Fibroblast of villous mesenchyme (primary cell): Measurements from ENCODE around the gene ARHGEF4. TPM values are rescaled to one million over a fixed set of nuclear protein-coding genes. Genes with fewer than 3 reads are reported as not detected.

Experiments
- DNase-seq: peaks from one replicate; pipeline ENCODE4 v3.0.0-alpha.2; 2010; ENCODE audit warnings: low read depth
- H3K4me3 ChIP-seq: 2 replicates; pipeline ENCODE4 v1.5.1; 2011; ENCODE audit warnings: low read depth, mild to moderate bottlenecking, low read length
- CTCF ChIP-seq: IDR thresholded peaks from 2 replicates; pipeline ENCODE4 v1.5.1; 2012; ENCODE audit warnings: low read depth, mild to moderate bottlenecking, low read length; ENCODE audit not compliant: insufficient read depth
- total RNA-seq: library from RNA; depleted of rRNA; stranded (reverse); fragments of >200 nt; gene quantifications from 2 replicates; pipeline ENCODE4 v1.2.3, GENCODE V29; 2012

Gene ARHGEF4
- total RNA-seq, 1 donor = 0.86 TPM

DNA sequence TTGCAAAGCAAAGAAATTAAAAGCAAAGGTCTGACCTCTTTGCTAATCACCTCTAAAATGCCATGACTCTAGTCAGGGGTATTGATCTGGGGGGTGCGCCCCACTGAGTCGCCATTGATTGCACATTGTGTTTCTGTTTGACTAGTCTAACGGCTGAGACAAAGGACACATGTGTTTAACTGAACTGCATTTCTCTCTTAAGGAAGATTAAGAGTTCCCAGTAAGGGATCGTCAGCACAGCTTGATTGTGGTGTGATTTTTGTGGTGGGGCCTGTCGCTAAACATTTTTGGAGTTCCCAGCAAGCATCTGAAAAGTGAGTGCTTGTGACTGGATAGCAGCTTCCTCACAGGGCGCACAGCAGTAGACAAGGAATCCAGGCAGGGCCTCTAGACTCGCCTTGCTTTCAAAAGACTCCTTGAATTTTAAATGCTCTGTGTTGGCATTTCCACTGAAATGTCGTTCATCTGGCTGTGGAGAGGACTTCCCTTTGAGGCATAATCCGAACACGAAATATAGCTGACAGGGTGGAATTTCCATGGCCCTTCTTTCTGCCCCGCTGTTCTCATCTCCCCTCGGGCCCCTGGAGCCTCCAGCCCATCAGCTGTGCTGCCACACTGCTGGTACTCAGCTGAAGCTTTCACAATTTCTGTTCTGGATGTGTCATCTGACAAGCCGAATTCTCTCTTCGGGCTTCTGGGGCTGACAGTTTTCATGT, 130.2 kb downstream of the ARHGEF4 start:
- H3K4me3 ChIP-seq = no peak overlapping the region
- DNase-seq = no peak
- TF ChIP-seq CTCF = no peak

DNA sequence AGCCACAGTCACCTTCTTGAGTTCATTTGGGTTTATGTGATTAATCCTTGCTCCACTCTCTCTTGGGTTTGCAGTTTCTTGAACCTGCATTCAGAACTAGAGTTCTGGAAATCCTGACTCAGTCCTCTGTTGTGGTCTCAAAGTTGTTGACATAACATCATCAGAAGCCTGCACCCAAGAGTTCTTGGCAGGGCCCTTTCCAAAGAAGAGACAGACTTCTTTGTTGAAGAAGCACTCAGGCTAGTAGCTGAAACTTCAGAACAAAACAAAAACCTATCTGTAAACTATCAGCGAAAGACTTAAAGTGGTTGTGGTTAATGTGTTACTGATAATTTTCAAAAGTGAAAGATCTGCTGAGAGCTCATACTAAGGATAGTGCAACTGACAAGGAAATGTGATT, 135.7 kb downstream of the ARHGEF4 start:
- no peak for DNase-seq
- H3K4me3 ChIP-seq = no peak overlapping the region

DNA sequence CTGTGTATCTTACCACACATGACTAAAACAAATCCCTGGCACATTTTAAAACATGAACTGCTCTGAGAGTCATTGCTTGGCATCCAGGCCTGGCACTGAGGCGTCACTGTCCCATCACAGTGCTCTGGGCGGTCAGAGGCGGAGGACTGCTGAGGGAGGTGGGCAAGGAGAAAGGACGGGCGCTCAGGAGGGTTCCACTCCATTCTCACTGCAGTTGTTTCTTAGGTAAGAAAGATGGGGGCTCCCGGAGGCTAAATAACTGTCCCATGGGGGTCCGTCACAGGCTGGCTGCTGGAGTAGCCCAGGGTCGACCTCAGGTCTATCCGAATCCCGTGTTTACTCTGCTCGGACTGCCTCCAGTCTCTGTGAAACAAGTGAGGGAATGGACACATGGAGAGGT, 139.0 kb downstream of the ARHGEF4 start:
- H3K4me3 ChIP-seq = no peak overlapping the region
- no peak for DNase-seq
- no peak for TF ChIP-seq CTCF

More for the DNA sequence above, 135.7 kb downstream of the ARHGEF4 start:
- TF ChIP-seq CTCF = no peak

DNA sequence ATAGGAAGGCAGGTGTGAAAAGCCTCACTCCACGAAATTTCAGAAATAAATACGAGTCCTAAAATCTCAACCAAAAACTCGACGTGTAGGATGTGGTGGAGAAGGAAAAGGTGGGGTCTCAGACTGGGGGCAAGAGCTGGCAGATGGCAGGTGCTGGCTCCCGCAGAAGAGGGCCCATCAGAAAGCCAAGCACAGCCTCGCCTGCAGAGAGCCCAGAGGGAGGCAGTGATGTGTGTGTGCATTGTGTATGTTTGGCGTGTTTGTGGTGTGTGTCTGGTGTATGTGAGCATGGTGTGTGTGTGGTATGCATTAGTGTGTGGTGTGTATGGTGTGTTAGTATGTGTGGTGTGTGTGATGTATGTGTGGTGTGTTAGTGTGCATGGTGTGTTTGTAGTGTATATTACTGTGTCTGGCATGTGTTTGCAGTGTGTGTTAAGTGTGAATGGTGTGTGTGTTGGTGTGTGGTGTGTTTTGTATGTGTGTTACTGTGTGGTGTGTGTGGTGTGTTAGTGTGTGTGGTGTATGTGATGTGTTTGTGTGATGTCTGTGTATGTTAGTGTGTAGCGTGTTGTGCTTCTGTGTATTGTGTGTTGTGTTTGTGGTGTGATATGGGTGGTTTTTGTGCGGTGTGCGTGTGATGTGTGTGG, 140.0 kb downstream of the ARHGEF4 start:
- no peak for TF ChIP-seq CTCF
- no peak overlapping the region for H3K4me3 ChIP-seq
- DNase-seq = no peak

DNA sequence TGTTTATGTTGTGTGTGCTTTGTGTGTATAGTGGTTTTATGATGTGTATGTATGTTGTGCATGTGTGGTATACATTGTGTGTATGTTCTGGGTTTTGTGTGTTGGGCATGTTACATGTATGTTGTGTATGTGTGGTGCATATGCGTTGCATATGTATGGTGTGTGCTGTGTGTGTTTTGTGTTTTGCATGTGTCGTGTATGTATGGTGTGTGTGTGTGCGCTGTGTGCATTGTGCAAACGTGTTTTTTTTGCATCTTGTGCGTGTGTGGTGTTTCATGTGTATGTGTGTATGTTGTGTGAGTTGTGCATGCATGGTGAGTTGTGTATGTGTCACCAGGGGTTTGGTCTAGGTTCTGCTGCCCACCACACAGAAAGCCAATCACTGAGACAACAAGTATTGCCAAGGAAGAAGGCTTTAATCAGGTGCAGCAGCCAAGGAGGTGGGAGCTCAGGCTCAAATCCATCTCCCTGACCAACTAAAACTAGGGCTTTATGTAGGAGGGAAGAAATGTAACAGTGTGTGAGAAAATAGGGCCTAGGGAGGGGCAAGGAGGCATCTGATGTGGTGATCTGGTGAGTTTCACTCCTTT, 140.8 kb downstream of the ARHGEF4 start:
- H3K4me3 ChIP-seq = no peak overlapping the region
- DNase-seq = no peak
- no peak for TF ChIP-seq CTCF

- no peak for DNase-seq
- no peak for TF ChIP-seq CTCF
- H3K4me3 ChIP-seq = no peak overlapping the region
These were observed 145.0 kb downstream of the ARHGEF4 start for GRCh38 chr2:130981667-130982066.
